Astrocyte of the spinal cord (primary cell): ENCODE data around the gene PFDN2.

Source experiments
- DNase-seq: peaks from one replicate; pipeline ENCODE4 v3.0.0; 2011; ENCODE audit warnings: low read depth, low spot score
- H3K4me3 ChIP-seq: 2 replicates; pipeline ENCODE4 v1.5.1; 2011; ENCODE audit warnings: low read depth, mild to moderate bottlenecking, low read length, moderate library complexity
- in situ Hi-C: cut with HindIII; loops from 2 replicates; pipeline ENCODE4 v1.10.0; 2017; ENCODE audit warnings: low sequenced_read_pairs
- TF ChIP-seq, protein P1 (sequence below): IDR thresholded peaks from 2 replicates; pipeline ENCODE4 v1.5.1; 2012; ENCODE audit warnings: low read depth, mild to moderate bottlenecking, low read length, inconsistent platforms

Gene PFDN2

DNA sequence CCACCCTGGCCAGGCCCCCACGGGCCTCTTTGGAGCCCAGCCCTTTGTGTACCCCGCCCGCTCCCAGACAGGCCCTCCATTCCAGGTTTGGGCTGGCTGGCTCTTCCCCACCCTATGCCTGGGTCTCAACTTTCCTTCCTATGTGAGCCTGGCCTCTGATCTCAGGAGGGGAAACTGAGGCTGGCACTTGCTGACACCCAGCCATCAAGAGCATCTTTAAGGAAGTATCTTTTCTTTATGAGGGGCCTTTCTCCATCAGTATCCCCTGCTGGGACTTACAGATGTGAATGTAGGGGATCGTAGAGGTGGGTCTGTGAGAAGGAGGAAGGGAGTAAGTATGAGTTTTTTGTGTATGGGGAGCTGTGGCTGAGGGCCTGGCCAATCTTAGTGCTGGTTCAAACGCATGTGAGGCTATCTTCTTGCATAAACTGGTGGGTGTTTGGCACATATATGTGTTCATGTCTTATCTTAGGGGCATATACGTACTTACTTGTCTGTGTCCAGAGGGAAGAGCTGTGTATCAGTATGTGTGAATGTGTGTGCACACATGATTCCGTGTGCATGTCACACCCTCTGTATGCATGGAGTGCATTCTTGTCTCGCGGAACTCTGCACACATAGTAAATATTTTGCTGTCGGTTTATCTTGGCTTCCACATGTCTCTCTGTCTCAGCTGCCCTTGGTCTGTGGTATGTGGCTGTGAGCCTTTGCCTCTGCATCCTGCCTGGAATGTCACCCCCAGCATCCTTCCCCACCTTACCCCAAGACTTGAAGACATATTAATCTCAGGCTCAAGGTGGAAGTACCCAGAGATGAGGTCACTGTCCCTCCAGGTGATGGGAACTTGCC is 33.9 kb downstream of the PFDN2 start:
- H3K4me3 ChIP-seq, result no peak overlapping the region
- TF ChIP-seq, protein P1, sequence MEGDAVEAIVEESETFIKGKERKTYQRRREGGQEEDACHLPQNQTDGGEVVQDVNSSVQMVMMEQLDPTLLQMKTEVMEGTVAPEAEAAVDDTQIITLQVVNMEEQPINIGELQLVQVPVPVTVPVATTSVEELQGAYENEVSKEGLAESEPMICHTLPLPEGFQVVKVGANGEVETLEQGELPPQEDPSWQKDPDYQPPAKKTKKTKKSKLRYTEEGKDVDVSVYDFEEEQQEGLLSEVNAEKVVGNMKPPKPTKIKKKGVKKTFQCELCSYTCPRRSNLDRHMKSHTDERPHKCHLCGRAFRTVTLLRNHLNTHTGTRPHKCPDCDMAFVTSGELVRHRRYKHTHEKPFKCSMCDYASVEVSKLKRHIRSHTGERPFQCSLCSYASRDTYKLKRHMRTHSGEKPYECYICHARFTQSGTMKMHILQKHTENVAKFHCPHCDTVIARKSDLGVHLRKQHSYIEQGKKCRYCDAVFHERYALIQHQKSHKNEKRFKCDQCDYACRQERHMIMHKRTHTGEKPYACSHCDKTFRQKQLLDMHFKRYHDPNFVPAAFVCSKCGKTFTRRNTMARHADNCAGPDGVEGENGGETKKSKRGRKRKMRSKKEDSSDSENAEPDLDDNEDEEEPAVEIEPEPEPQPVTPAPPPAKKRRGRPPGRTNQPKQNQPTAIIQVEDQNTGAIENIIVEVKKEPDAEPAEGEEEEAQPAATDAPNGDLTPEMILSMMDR, result no peak
- in situ Hi-C loops, result no loop called here
- DNase-seq, result peak; percentile 37

DNA sequence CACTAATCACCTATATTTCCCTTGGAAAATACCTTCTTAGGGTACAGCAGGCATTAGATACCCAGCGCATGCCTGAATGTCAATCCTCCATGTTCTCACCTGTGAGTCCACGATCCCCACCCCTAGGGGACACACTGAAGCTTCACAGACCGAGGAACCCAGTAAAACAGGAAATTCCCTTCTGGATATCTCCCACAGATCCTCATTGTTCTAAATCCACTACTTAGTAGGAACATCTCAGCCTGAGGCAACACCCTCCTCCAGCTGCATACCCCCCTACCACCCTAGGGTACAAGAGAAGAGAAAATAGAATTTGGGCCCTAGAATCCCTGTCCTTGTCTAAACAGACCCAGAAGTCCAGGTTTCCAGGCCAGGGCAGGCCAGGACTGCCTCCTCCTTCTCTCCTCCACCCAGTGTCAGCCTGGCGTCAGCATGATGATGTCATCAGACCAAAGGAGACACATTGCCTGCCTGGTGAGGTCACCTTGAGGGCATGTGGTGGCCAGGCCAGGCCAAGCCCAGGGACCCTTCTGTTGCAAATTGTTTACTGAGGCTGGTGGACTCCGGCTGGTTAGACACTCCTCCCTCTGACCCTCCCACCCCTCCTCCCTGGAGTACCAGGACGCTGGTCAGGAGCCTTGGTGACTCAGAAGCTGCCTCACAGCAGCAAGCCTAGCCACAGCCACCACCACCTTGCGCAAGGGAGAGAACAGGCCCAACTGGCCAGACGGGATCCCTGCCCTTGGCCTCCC is 34.7 kb downstream of the PFDN2 start:
- TF ChIP-seq, protein P1, result no peak
- no peak overlapping the region for H3K4me3 ChIP-seq
- peak; percentile 93 for DNase-seq
- in situ Hi-C loops, result no loop called here

DNA sequence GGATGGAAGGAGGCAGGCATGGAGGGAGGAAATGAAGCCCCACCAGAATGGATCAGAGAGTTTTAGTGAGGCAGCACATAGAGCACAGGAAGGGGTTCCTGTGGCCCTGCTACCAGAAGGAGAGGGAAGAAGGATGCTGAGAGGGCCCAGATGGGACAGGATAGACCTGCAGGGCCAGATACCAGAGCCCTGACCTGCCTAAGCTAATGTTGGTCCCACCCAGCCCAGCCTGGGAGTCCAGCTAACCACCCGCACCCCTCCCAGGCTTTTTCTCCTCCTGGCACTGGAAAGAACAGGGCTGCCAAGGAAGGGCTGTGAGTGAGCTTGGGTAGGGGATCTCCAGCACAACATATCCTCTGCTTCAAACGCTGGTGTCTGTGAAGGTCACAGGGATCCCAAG is 35.4 kb downstream of the PFDN2 start:
- H3K4me3 ChIP-seq, result no peak overlapping the region
- DNase-seq, result no peak
- in situ Hi-C loops, result no loop called here
- TF ChIP-seq, protein P1, result no peak

DNA sequence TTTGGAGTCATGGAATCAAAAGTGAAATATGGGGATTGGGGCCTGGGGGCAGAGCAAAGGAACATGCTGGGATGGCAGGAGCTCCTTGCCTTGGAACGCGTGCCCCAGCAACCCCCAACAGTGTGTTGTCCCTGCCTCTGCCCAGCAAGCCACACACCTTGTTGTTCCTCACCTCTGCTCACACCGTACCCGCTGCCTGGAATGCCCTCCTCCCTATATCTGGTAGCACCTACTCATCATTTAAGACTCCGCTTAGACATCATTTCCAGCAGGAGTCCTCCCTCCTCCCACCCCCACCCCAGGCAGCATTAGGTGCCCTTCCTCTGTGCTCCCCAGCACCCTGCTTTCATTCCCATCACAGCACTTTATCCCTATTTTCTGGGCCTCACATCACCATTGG is 36.3 kb downstream of the PFDN2 start:
- no peak overlapping the region for H3K4me3 ChIP-seq
- TF ChIP-seq, protein P1, result no peak
- DNase-seq, result no peak
- in situ Hi-C loops, result no loop called here

DNA sequence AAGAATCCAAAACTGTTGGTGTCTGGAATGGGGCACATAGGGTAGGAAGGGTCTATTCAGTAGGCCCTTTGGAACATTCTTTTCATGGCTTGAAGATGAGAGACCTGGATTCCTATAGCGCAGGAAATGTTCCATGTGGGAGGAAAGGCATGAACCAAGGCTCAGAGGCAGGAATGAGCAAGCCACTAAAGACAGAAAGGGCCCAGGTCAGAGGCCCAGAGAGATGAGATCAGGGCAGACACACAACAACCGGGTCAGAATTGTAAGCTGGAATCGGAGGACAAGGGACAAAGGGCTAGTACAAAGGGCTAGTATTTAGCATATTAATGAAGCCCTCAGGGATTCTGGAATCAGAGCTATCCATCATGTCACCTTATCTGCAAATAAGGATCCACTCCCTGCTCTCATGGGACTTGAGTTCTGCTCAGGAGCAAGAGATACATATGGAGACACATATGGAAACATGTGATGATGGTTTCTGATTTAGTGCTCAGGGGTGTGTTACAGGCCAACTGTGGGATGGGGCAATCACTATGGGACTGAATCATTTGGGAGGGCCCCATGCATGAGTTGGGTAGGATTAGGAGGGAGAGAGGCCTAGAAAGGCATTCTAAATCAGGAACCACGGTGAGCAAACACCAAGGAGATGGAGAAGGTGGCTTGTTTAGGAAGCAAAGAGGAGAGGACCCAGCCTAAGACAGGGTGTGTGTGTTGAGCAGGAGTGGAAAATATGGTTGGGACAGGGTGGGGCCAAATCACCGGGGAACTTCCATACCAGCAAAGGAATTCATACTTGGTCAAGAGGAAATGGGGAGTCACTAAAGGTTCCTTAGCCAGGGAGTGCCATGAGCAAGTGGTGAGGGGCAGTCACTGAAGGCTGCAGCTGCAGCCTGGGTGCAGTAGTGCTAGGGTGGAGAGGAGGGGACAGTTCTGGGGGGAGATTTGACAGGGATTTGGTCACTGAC is 37.1 kb downstream of the PFDN2 start:
- DNase-seq, result no peak
- TF ChIP-seq, protein P1, result no peak
- H3K4me3 ChIP-seq, result no peak overlapping the region
- in situ Hi-C loops, result no loop called here

DNA sequence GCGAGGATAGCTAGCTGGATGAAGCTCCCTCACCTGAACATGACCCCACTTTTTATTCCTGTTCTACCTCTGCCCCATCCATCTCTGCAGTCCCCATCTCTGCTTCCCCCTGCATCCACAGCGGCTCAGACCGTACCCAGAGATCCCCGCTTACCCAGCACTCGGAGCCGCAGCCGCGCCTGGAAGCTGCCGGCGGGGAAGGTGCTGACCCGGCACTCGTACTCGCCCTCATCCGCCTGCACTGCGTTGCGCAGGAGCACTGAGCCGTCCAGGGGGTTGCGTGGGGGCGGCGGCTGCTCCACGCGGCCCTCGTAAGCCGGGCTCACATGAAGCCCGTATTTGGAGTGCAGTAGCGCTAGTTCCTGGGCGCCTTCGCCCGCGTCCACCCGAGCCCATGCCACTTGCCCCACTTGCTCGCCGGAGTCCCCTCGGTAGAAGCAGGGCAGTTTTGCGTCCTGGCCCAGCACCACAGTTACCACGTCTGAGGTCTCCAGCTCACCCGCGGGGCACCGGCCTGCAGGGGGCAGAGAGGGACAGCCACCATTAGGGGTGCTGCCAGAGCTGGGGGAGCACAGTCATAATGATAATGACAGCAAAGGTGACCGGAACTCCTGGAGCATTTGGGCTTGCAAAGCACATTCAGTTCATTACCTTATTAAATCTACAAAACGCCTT is 38.3 kb downstream of the PFDN2 start:
- DNase-seq, result no peak
- in situ Hi-C loops, result no loop called here
- H3K4me3 ChIP-seq, result no peak overlapping the region
- TF ChIP-seq, protein P1, result no peak
